ENCODE measurements around the gene KRT35.

The KRT35 gene

GRCh38 chr17:41464682-41465081 lies 16.3 kb downstream of the KRT35 start:
- no peaks in the 10 kb centered on the region for H3K9me2 ChIP-seq (replicated peaks; ENCODE audit: control insufficient read depth, low read length)
- H3K36me3 ChIP-seq (ENCODE audit: control insufficient read depth, low read length): no peaks in the 10 kb centered on the region
- no peaks in the 10 kb centered on the region for H3K27me3 ChIP-seq (ENCODE audit: control insufficient read depth, low read length)
- no peaks in the 10 kb centered on the region for H3F3A ChIP-seq (ENCODE audit: control insufficient read depth, insufficient read depth)
- H3K27ac ChIP-seq (ENCODE audit: low read depth, low read length): no peak overlapping the region
- H3K4me3 ChIP-seq (ENCODE audit: low read length): no peak overlapping the region
- no peaks in the 10 kb centered on the region for H4K20me1 ChIP-seq (ENCODE audit: control insufficient read depth, insufficient read depth, low read depth, low read length)
- no peaks in the 10 kb centered on the region for H3K9me3 ChIP-seq (ENCODE audit: control insufficient read depth, insufficient read depth, low read length)
- no peaks in the 10 kb centered on the region for H3K79me2 ChIP-seq (ENCODE audit: control insufficient read depth, low read length)
- TF ChIP-seq EZH2phosphoT487 (IDR thresholded peaks at IDR 0.05; ENCODE audit: borderline replicate concordance, low read length): no peak
- TF ChIP-seq, protein P1, sequence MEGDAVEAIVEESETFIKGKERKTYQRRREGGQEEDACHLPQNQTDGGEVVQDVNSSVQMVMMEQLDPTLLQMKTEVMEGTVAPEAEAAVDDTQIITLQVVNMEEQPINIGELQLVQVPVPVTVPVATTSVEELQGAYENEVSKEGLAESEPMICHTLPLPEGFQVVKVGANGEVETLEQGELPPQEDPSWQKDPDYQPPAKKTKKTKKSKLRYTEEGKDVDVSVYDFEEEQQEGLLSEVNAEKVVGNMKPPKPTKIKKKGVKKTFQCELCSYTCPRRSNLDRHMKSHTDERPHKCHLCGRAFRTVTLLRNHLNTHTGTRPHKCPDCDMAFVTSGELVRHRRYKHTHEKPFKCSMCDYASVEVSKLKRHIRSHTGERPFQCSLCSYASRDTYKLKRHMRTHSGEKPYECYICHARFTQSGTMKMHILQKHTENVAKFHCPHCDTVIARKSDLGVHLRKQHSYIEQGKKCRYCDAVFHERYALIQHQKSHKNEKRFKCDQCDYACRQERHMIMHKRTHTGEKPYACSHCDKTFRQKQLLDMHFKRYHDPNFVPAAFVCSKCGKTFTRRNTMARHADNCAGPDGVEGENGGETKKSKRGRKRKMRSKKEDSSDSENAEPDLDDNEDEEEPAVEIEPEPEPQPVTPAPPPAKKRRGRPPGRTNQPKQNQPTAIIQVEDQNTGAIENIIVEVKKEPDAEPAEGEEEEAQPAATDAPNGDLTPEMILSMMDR (IDR thresholded peaks at IDR 0.05; ENCODE audit: low read depth, low read length, poor library complexity, severe bottlenecking): no peak
- no peaks in the 10 kb centered on the region for H3K4me1 ChIP-seq (ENCODE audit: control insufficient read depth, low read length)
- H3K4me2 ChIP-seq (ENCODE audit: low read length): no peak overlapping the region

DNA sequence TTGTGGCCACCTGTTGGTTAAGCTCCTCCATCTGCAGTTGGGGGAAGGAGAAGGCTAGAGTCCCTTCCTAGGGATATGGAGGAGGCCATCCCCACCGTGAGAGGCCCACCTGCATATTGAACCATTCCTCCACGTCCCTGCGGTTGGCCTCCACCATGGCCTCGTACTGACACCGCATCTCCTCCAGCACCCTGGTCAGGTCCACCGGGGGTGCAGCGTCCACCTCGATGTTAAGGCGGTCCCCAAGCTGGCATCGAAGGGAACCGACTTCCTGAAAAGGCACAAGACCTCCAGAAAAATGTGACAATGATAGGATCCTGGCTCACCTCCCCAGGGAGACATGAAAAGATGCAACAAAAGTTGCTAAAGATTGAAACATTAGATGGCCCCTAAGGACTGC lies 16.8 kb downstream of the KRT35 start:
- Histone ChIP-seq H3K4me3 (ENCODE audit: low read length) (no peak overlapping the region), H3K9me2 (replicated peaks; ENCODE audit: control insufficient read depth, low read length) (no peaks in the 10 kb centered on the region), H3K4me2 (ENCODE audit: low read length) (no peak overlapping the region), H3K4me1 (ENCODE audit: control insufficient read depth, low read length) (no peaks in the 10 kb centered on the region), H3K27me3 (ENCODE audit: control insufficient read depth, low read length) (0 out of 2 replicates have a peak, but pooled peaks cover under 1% of the 10 kb centered on the region), H3K79me2 (ENCODE audit: control insufficient read depth, low read length) (no peaks in the 10 kb centered on the region), H3K27ac (ENCODE audit: low read depth, low read length) (no peak overlapping the region), H3K9me3 (ENCODE audit: control insufficient read depth, insufficient read depth, low read length) (no peaks in the 10 kb centered on the region), H3K36me3 (ENCODE audit: control insufficient read depth, low read length) (no peaks in the 10 kb centered on the region), H4K20me1 (ENCODE audit: control insufficient read depth, insufficient read depth, low read depth, low read length) (no peaks in the 10 kb centered on the region), H3F3A (ENCODE audit: control insufficient read depth, insufficient read depth) (no peaks in the 10 kb centered on the region)
- TF ChIP-seq, protein P1 (IDR thresholded peaks at IDR 0.05; ENCODE audit: low read depth, low read length, poor library complexity, severe bottlenecking): no peak

- no peak overlapping the region for H3K4me2 ChIP-seq (ENCODE audit: low read length)
- no peak overlapping the region for H3K27ac ChIP-seq (ENCODE audit: low read depth, low read length)
- TF ChIP-seq, protein P1 (IDR thresholded peaks at IDR 0.05; ENCODE audit: low read depth, low read length, poor library complexity, severe bottlenecking): no peak
- TF ChIP-seq EZH2phosphoT487 (IDR thresholded peaks at IDR 0.05; ENCODE audit: borderline replicate concordance, low read length): no peak
- H3K9me2 ChIP-seq (replicated peaks; ENCODE audit: control insufficient read depth, low read length): no peaks in the 10 kb centered on the region
- no peaks in the 10 kb centered on the region for H4K20me1 ChIP-seq (ENCODE audit: control insufficient read depth, insufficient read depth, low read depth, low read length)
- no peaks in the 10 kb centered on the region for H3K9me3 ChIP-seq (ENCODE audit: control insufficient read depth, insufficient read depth, low read length)
- no peaks in the 10 kb centered on the region for H3K79me2 ChIP-seq (ENCODE audit: control insufficient read depth, low read length)
- H3K4me3 ChIP-seq (ENCODE audit: low read length): no peak overlapping the region
- H3K36me3 ChIP-seq (ENCODE audit: control insufficient read depth, low read length): no peaks in the 10 kb centered on the region
- H3K4me1 ChIP-seq (ENCODE audit: control insufficient read depth, low read length): no peaks in the 10 kb centered on the region
- H3K27me3 ChIP-seq (ENCODE audit: control insufficient read depth, low read length): 0 out of 2 replicates have a peak, but pooled peaks cover 3% of the 10 kb centered on the region
- no peaks in the 10 kb centered on the region for H3F3A ChIP-seq (ENCODE audit: control insufficient read depth, insufficient read depth)
These were observed 17.2 kb downstream of the KRT35 start for GRCh38 chr17:41463746-41464145.

DNA sequence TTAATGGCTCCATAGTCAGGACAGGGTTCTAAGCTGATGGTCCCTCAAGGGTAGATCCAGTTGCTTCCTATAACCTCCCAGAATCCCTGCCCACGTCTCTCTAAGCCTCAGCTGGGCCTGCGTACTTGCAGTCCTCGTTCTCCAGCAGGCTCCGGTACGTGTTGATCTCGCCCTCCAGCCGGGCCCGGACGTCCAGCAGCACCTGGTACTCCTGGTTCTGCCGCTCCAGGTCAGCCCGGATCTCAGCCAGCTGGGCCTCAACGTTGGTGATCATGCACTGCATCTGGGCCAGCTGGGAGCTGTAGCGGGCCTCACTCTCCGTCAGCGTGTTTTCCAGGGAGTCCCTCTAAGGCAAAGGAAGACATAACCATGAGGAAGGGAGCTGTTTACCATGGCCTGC lies 18.2 kb downstream of the KRT35 start:
- H3K4me2 ChIP-seq (ENCODE audit: low read length): no peak overlapping the region
- H3K4me1 ChIP-seq (ENCODE audit: control insufficient read depth, low read length): no peaks in the 10 kb centered on the region
- H3K9me2 ChIP-seq (replicated peaks; ENCODE audit: control insufficient read depth, low read length): no peaks in the 10 kb centered on the region
- H4K20me1 ChIP-seq (ENCODE audit: control insufficient read depth, insufficient read depth, low read depth, low read length): no peaks in the 10 kb centered on the region
- H3F3A ChIP-seq (ENCODE audit: control insufficient read depth, insufficient read depth): no peaks in the 10 kb centered on the region
- H3K4me3 ChIP-seq (ENCODE audit: low read length): no peak overlapping the region
- H3K27me3 ChIP-seq (ENCODE audit: control insufficient read depth, low read length): 0 out of 2 replicates have a peak, but pooled peaks cover 3% of the 10 kb centered on the region
- TF ChIP-seq, protein P1 (IDR thresholded peaks at IDR 0.05; ENCODE audit: low read depth, low read length, poor library complexity, severe bottlenecking): no peak
- no peak for TF ChIP-seq EZH2phosphoT487 (IDR thresholded peaks at IDR 0.05; ENCODE audit: borderline replicate concordance, low read length)
- no peaks in the 10 kb centered on the region for H3K9me3 ChIP-seq (ENCODE audit: control insufficient read depth, insufficient read depth, low read length)
- no peak overlapping the region for H3K27ac ChIP-seq (ENCODE audit: low read depth, low read length)
- H3K79me2 ChIP-seq (ENCODE audit: control insufficient read depth, low read length): no peaks in the 10 kb centered on the region
- no peaks in the 10 kb centered on the region for H3K36me3 ChIP-seq (ENCODE audit: control insufficient read depth, low read length)

Measured in DOHH2 (cell line).